GM12892 (cell line): ENCODE results near the gene SOX6.
"Not testable (repeated sequence)": the region's sequence is repeated elsewhere in the genome, so short reads cannot be mapped to it uniquely, and the experiment has no call there.

Experiments
- DNase-seq: peaks from one replicate; pipeline ENCODE4 v3.0.0; 2011; ENCODE audit not compliant: insufficient read length
- FAIRE-seq: peaks from 2 replicates; lab custom pipeline; 2011; peaks lifted over from hg19 to GRCh38; lab: Jason Lieb, UNC
- POLR2A ChIP-seq: IDR thresholded peaks from 2 replicates; pipeline ENCODE4 v1.6.1; 2011; ENCODE audit warnings: low read depth, low read length, control low read depth
- POLR2AphosphoS5 ChIP-seq: IDR thresholded peaks from 2 replicates; pipeline ENCODE4 v1.6.1; 2011; ENCODE audit warnings: low read depth, low read length, control low read depth
- TAF1 ChIP-seq: IDR thresholded peaks from 2 replicates; pipeline ENCODE4 v1.6.1; 2011; ENCODE audit warnings: low read depth, mild to moderate bottlenecking, control low read depth, low read length, borderline replicate concordance

Gene SOX6

DNA sequence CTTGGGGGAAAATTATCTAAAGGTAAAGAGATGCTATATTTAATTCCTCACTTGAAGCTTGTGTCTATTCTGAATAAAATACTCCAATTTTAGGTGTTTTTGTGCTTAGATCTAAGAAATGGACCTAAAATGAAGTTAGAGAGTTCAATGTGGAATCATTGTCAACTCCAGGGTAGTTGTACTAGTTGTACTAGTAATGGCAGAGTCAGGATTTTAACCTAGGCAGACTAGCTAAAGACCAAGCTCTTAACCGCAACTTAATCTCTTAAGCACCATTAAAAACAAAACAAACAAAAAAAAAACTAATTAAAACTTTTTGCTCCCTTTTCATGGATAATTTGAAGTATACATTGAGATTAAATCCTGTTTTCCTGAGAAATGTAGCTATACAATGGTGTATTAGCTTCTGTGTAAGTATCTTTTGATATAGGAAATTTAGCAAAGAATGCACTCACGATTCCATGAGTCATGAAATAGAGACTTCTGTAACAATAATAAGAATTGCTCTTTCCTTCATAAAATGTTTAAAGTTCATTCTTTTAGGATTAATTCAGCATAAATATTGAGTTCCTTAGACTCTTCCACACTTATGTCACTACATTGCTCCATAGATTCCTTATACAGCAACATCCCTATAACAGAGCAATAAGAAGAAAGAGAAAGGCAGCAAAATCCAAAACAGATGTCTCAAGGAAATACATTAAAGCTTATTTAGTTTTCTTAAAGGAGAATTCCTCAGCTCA lies 26.5 kb upstream of the SOX6 start:
- DNase-seq (no peak), FAIRE-seq (no peak)
- no peak for TF ChIP-seq POLR2A
- no peak for TF ChIP-seq TAF1
- no peak for TF ChIP-seq POLR2AphosphoS5

DNA sequence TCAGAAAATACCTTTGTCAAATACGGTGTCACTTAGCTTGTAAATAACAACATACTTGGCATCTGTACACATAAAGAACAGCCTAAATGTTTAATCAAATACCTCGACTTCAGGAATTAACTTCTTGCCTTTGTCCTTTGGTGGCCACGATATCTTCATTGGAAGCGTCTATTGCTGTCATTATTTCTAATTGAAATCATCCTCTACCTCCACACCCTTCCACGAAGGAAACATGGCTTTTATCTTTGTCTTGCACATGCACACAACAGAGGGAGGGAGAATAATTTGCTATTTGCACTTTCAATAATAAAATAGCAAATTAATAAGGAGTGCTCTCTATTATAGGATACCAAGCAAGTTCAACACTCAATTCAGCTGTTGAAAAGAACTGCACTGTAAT lies 25.8 kb upstream of the SOX6 start:
- DNase-seq, result no peak
- TF ChIP-seq POLR2A (no peak), TAF1 (no peak), POLR2AphosphoS5 (no peak)
- no peak for FAIRE-seq

DNA sequence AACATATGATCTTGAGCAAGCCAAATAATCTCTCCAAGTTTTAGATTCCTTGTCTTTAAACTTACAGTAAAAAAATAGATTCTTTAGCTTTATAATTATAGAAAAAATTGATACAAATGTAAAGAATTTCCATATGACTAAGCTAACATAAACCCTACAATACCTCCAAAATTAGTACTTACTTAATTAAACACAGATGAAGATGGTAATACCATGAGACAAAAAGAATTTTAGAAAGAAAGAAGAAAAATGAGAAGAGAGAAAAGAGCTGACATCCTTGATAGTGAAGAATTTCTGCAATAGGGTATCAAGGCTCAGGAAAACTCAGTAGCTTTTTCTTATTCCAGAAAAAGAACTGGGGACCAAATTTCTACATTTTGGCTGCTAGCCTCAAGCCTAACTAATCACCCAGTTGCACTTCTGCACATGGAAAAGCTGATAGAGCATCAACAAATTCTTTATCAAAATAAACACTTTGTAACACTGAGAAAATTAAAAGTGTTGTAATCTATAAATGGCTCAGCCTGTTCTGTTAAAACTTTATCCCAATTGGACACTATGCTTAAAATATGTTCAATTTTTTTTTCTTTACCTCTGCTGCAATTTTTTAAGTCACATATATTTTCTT lies 24.7 kb upstream of the SOX6 start:
- FAIRE-seq (no peak), DNase-seq (no peak)
- TF ChIP-seq TAF1, result no peak
- TF ChIP-seq POLR2AphosphoS5, result no peak
- TF ChIP-seq POLR2A, result no peak

DNA sequence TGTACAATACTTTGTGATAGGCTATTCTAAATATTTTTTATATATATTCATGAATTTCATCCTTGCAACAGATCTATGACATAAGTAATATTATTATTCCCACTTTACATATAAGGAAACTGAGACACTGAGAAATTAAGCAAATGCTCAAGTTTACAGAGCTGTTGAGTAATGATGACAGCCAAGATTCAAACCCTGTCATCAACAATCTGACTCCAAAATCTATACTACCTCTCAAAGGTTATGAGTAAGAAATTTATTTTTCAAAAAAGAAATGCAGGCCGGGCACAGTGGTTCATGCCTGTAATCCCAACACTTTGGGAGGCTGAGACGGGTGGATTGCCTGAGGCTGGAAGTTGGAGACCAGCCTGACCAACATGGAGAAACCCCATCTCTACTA lies 22.6 kb upstream of the SOX6 start:
- no peak for DNase-seq
- no peak for FAIRE-seq
- no peak for TF ChIP-seq POLR2A
- TF ChIP-seq TAF1, result no peak
- TF ChIP-seq POLR2AphosphoS5, result no peak

DNA sequence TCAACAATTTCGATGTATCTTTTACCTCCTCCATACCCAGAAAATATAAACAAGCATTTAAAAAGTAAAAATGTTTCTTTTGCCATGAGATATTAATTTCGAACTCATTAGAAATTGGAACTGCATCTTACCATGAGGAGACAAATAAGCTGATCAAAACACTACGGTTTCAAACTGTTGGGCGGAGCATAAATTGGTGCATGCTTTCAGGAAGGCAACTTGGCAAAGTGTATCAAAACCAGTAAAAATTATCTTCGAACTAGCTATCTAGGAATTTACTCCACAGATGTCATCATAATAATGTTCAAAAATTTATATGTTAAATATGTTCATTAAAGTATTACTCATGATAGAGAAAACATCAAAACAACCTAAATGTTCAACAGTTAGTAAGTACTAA lies 21.4 kb upstream of the SOX6 start:
- FAIRE-seq, result no peak
- no peak for DNase-seq
- TF ChIP-seq POLR2AphosphoS5 (no peak), POLR2A (no peak), TAF1 (no peak)

DNA sequence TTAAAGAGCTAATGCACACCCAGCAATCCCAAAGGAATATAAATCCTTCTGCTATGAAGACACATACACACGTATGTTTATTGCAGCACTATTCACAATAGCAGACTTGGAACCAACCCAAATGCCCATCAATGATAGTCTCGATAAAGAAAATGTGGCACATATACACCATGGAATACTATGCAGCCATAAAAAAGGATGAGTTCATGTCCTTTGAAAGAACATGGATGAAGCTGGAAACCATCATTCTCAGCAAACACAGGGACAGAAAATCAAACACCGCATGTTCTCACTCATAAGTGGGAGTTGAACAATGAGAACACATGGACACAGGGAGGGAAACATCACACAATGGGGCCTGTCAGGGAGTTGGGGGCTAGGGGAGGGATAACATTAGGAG lies 19.3 kb upstream of the SOX6 start:
- not testable (repeated sequence) for DNase-seq, FAIRE-seq

DNA sequence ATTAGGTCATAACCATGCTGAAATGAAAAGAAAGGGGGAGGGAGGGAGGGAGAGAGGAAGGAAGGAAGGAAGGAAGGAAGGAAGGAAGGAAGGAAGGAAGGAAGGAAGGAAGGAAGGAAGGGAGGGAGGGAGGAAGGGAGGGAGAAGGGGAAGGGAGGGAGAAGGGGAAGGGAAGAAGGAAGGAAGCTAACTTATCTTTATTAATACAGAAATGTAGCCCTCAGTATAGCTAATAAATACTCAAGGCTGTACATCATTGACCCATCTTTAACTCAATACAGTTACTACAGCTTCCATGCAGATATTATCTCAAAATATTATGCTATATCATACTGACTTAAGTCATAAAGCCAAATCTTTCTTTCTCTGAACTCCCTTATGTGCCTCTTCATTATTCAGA lies 17.4 kb upstream of the SOX6 start:
- TF ChIP-seq POLR2A, result no peak
- TF ChIP-seq POLR2AphosphoS5, result no peak
- no peak for TF ChIP-seq TAF1
- no peak for FAIRE-seq
- DNase-seq, result no peak

DNA sequence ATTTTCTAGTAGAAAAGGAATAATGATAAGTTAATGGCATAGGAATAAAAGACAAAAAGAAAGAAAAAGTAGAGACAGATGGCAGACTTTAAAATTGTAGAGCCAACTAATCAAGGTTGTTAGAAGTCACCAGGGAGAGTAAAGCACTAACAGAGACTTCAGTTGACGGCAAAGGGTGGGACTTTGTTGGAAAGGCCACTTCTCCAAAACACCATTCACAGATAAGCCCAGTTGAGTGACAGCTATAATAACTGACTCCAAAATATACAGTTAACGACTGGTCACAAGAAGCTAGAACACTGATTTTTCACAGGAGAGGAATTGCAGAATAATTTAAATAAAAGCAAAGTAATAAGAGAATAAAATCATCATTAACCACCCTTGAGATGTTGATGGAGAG lies 16.0 kb upstream of the SOX6 start:
- no peak for FAIRE-seq
- TF ChIP-seq POLR2AphosphoS5 (no peak), TAF1 (no peak), POLR2A (no peak)
- DNase-seq, result no peak

DNA sequence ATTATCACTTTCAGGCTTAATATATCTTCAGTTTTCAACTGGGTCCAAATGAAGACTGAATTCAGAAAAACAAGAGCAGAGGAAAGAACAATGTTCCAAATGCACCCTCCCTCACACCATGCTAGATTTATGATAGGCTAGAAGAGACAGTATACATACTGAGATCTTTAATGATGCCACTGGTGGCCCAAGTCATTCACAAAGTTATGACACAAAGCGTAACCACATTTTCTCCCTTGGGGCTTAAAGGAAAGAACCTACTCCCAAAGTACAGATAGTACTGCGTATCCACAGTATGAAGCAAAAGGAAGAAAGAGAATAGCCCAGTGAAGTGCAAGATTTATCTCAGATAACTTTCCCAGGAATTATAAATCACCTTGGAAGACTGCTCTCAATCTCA lies 10.9 kb upstream of the SOX6 start:
- FAIRE-seq, result no peak
- DNase-seq, result no peak
- TF ChIP-seq POLR2AphosphoS5 (no peak), TAF1 (no peak), POLR2A (no peak)

DNA sequence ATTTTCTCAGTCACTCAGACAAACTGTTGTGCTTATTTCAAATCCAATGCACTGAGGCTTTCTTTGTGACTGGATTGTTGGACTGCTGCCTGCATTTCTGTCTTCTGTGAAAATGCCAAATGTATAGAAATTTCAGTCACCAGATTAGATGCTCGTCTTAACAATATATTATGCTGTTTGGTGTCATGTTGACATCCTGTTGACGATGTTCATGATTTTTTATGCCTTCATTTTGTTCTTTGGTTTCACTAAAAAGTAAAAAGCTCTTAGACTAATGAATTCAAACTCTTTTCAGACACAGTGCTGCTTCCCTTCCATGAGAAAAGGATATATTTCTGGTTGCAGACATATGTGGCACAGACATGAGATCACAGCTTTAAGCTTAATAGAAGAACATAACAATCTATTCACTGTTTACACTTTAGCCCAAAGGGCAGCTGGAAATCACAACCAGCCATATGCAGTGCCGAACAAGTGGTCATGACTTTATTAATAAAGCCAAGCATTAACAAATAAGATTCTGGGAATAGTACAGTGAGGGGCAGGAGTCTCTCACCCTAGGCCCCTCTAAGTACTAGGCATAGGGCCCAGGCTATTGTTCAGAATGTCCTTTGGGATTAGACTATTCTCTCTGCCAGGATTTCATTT lies 9.4 kb upstream of the SOX6 start:
- no peak for DNase-seq
- TF ChIP-seq POLR2A (no peak), TAF1 (no peak), POLR2AphosphoS5 (no peak)
- no peak for FAIRE-seq

DNA sequence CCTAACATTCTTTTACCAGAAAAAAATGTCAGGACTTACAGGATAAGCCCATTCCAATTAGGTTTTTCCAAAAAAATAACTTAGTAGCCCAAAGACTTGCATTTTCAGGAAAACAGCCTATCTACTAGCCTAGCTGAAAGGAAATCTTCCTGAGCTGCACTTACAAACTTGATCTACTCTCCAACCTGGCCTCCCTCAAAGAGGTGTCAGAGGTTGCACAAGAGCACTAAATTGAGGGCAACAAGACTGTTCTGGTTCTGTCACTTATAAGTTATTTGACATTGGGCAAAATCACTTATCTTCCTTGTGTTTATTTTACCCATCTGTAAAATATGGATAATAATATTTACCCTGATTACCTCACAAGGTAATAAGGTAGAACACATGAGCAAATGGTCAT lies 7.9 kb upstream of the SOX6 start:
- DNase-seq (no peak), FAIRE-seq (no peak)
- TF ChIP-seq TAF1 (no peak), POLR2AphosphoS5 (no peak), POLR2A (no peak)

DNA sequence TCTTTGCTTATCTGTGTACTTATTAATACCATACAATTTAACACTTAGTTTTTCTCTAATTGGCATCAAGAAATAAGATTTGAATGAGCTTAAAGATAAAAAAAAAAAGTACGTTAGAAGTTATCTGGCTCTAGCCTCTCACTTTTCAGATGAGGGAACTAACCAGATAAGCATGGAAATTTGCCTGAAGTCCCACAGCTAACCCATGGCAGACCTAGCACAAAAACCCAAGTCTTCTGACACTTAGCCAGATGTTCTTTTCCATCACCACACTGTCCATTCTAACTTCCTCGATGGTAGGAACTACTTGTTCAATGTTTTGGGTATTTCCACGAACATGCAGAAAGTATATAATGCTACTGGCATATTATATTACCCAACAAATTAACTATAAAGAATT lies 7.4 kb upstream of the SOX6 start:
- TF ChIP-seq POLR2A, result no peak
- no peak for TF ChIP-seq TAF1
- TF ChIP-seq POLR2AphosphoS5, result no peak
- FAIRE-seq (no peak), DNase-seq (no peak)
